ENCODE measurements around the gene SPTB. TPM values are rescaled to one million over a fixed set of nuclear protein-coding genes. Genes with fewer than 3 reads are reported as not detected.

The SPTB gene
- total and polyA plus RNA-seq, 9 donors, result 0.28 to 1.4 (median 0.68) TPM

GRCh38 chr14:64766430-64767151, 113.1 kb downstream of the SPTB start:
- TF ChIP-seq POLR2A (IDR thresholded peaks at IDR 0.05), result no peak
- no peak for TF ChIP-seq EP300 (IDR thresholded peaks at IDR 0.05)
- TF ChIP-seq CTCF (IDR thresholded peaks at IDR 0.05), result no peak
- no peaks in the 10 kb centered on the region for H3K9me3 ChIP-seq
- H3K4me1 ChIP-seq (ENCODE audit: insufficient read depth), result peaks cover 17% of the 10 kb centered on the region
- no peaks in the 10 kb centered on the region for H3K36me3 ChIP-seq
- no peak overlapping the region for H3K4me3 ChIP-seq
- H3K27ac ChIP-seq, result no peak overlapping the region
- no peaks in the 10 kb centered on the region for H3K27me3 ChIP-seq
- peak in 1 of 5 donors; percentile 36 for DNase-seq
- intact Hi-C loops (cut with DNase I), result loop anchor here in 2 of 4 donors (2.0 to 5.0 kb wide), 2 partner anchors 94 to 96 kb away; no protein-coding TSS in a partner anchor
- WGBS, 3 donors, result 83 to 85% (median 84%) methylated on average over 25 of the region's 25 CpGs

GRCh38 chr14:64765740-64766302, 113.9 kb downstream of the SPTB start:
- intact Hi-C loops (cut with DNase I), result loop anchor here in 3 of 4 donors (2.0 to 5.0 kb wide), 2 partner anchors 94 to 95 kb away; no protein-coding TSS in a partner anchor
- no peak for TF ChIP-seq POLR2A (IDR thresholded peaks at IDR 0.05)
- H3K27ac ChIP-seq, result no peak overlapping the region

GRCh38 chr14:64764641-64765520, 114.8 kb downstream of the SPTB start:
- WGBS, 3 donors, result 27 to 31% (median 27%) methylated on average over 29 of the region's 29 CpGs
- peak; percentile 78 to 89 (median 86) for DNase-seq
- TF ChIP-seq POLR2A (IDR thresholded peaks at IDR 0.05), result no peak
- TF ChIP-seq CTCF (IDR thresholded peaks at IDR 0.05), result peak; percentile 88 to 92 (median 91)
- Histone ChIP-seq H3K4me1 (ENCODE audit: insufficient read depth) (peaks cover 26% of the 10 kb centered on the region), H3K27me3 (no peaks in the 10 kb centered on the region), H3K4me3 (no peak overlapping the region), H3K27ac (peak overlapping the region in 1 of 2 donors; percentile 94), H3K9me3 (no peaks in the 10 kb centered on the region), H3K36me3 (no peaks in the 10 kb centered on the region)
- intact Hi-C loops (cut with DNase I), result loop anchor here in 3 of 4 donors (2.0 to 5.0 kb wide), 4 partner anchors 58 to 94 kb away; no protein-coding TSS in a partner anchor

More at GRCh38 chr14:64765740-64766302, 113.9 kb downstream of the SPTB start:
- WGBS, 3 donors, result 92 to 96% (median 95%) methylated on average over 4 of the region's 4 CpGs
- Histone ChIP-seq H3K9me3 (no peaks in the 10 kb centered on the region), H3K4me1 (ENCODE audit: insufficient read depth) (peaks cover 24% of the 10 kb centered on the region), H3K36me3 (no peaks in the 10 kb centered on the region), H3K27me3 (no peaks in the 10 kb centered on the region), H3K4me3 (no peak overlapping the region)
- DNase-seq, result peak in 1 of 5 donors; percentile 35

- Histone ChIP-seq H3K4me3 (no peak overlapping the region), H3K27ac (peak overlapping the region; percentile 67 to 94), H3K36me3 (no peaks in the 10 kb centered on the region), H3K27me3 (no peaks in the 10 kb centered on the region), H3K9me3 (no peaks in the 10 kb centered on the region), H3K4me1 (ENCODE audit: insufficient read depth) (peaks cover 29% of the 10 kb centered on the region)
- WGBS, 3 donors, result 49 to 56% (median 52%) methylated on average over 18 of the region's 18 CpGs
- intact Hi-C loops (cut with DNase I), result loop anchor here (2.0 to 5.0 kb wide), 5 partner anchors 57 to 93 kb away; partner anchors contain the start of gene PLEKHG3 (in 1 of the 4)
- peak; percentile 42 to 63 (median 53) for DNase-seq
- TF ChIP-seq CTCF (IDR thresholded peaks at IDR 0.05) (no peak), POLR2A (IDR thresholded peaks at IDR 0.05) (no peak), EP300 (IDR thresholded peaks at IDR 0.05) (no peak)
Measured at GRCh38 chr14:64763801-64764621, 115.7 kb downstream of the SPTB start.
